Activated CD8-positive, alpha-beta memory T cell treated with anti-CD3 and anti-CD28 coated beads for 48 hours (primary cell): ENCODE results near the gene KIF3C.
"Not testable (repeated sequence)": the region's sequence is repeated elsewhere in the genome, so short reads cannot be mapped to it uniquely, and the experiment has no call there.

Experiments
- DNase-seq, 3 experiments: peaks; one replicate each; pipeline ENCODE4 v3.0.0-alpha.2; 2020; ENCODE audit warnings: low read depth in 2 of 3, low spot score in 2 of 3

The KIF3C gene

DNA sequence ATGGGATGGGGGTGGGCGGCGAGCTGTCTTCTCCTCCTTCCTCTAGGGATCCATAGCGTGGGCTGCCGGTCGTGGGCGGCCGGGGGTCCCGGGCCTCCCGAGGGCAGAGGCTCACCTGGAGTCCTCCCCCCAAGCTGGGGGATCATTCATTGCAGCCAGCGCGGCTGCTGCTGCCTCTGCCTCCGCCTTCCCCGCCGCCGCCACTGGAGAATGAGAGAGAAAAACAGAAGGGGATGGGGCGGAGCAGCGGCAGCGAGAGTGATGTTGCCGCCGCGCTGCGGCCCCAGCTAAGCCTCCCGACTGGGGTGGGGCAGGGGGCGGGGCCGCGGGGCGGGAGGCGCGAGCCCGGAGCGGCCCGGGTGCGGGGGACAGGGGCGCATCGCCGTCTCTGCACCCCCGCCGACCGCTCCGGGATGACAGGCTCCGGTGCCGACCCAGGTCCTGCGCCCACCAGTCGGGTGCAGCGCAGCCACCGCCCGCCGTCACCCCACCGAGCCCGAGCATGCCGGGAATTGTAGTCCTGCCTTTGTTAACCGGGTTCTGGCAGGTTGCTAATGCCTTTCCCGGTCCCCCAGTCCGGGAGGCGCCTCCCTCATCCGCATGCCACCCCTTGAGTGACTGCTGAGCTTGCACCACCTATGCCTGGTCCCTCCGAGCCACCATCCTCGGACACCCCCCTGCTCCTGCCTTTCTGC is at the start of gene KIF3C:
Gene KIF3C (minus strand): TSS at position 225 of the 695 bp plus-strand sequence. CDS start 580 bp downstream, outside the sequence.
- peak; percentile 42 to 47 (median 42) for DNase-seq

- not testable (repeated sequence) for DNase-seq
These were observed 45.8 kb upstream of the KIF3C start for GRCh38 chr2:26028083-26028482.

DNA sequence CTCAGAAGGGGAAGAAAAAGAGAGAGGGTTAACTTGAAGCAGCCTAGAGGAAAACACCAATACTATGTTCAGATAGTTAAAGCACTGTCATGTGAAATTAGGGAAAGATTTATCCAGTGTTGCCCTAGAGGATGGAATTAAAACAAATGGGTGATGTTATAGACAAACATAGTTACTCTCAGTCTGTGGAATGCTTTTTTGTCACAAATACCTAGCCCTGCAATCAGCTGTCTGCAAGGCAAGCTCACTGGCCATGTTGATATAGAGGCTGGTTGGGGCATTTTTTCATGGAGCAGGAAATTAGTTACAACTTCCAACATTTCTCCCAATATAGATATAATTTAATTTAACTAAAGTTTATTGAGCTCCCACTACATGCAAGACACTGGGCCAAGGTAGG is 43.2 kb upstream of the KIF3C start:
- DNase-seq, result no peak

GRCh38 chr2:26024260-26024659 is 42.0 kb upstream of the KIF3C start:
- DNase-seq, result no peak

DNA sequence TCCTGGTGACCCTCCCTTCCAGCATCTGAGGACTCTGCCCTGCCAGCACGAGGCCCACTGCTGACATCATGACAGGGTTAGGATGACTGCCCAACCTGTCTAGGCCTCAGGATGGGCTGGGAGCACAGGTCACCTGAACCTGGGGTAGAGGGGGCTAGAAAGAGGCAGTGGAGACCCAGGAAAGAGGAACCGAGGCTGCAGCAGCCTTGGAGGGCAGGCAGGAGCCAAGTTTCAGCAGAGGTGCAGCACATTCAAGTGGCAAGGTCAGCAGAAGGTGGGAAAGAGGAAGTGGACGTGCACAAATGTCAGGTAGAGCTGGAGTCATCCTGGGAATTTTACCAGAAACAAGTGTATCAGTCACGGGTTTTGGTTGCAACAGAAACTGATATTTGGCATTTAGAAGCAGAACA is 37.9 kb upstream of the KIF3C start:
- DNase-seq, result no peak

- DNase-seq, result peak in 1 of 3 experiments; percentile 10
These were observed 36.1 kb upstream of the KIF3C start for GRCh38 chr2:26018184-26019055.

- no peak for DNase-seq
These were observed 35.3 kb upstream of the KIF3C start for GRCh38 chr2:26017464-26018183.

DNA sequence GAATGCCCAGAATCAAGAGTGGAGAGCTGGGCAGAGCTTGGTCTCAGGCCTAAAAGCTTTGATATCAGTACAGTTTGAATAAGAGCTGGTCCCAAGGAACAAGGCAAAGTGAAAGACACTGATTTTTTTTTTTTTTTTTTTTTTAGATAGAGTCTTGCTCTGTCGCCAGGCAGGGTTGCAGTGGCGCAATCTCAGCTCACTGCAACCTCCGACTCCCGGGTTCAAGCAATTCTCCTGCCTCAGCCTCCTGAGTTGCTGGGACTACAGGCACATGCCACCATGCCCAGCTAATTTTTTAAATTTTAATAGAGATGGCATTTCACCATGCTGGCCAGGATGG is 34.4 kb upstream of the KIF3C start:
- DNase-seq, result not testable (repeated sequence)

DNA sequence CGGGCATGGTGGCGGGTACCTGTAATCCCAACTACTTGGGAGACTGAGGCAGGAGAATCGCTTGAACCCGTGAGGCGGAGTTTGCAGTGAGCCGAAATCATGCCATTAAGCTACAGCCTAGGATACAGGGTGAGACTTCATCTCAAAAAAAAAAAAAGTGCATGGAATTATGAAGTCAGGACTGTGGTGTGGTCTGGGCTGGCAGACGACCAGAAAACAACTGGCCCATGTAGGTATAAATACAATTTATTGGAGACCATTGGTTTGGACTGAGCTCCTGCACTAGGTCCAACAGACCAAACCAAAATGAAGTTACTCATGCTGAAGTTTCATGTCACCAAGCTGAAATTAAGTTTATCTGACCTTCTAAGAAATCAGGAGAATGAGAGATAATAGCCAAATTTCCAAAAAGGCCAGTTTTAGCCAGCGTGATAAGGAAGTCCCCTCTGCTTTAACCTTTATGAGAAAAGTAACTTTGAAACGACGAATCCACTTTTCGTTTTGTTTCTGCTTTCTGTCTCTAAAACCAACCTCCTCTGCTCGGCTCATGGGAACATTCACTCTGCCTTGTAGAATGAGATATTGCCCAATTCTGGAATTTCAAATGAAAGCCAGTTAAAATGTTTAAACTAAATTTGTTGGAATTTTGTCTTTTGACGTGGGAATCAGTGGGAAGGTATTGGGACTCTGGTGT is 33.9 kb upstream of the KIF3C start:
- DNase-seq, result no peak

GRCh38 chr2:26013668-26014067 is 31.4 kb upstream of the KIF3C start:
- no peak for DNase-seq

GRCh38 chr2:26011990-26012856 is 29.9 kb upstream of the KIF3C start:
- no peak for DNase-seq

DNA sequence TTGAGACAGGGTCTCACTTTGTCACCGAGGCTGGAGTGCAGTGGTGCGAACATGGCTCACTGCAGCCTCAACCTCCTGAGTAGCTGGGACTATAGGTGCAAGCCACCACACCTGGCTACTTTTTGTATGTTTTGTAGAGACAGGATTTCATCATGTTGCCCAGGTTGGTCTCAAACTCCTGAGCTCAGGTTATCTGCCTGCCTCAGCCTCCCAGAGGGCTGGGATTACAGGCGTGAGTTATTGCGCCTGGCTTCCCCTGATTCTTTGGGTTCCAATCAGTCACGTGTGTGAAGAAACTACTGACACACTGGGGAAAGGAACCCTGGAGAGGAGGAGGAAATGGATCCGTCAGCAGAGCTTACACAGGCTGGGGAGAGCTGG is 29.3 kb upstream of the KIF3C start:
- no peak for DNase-seq

DNA sequence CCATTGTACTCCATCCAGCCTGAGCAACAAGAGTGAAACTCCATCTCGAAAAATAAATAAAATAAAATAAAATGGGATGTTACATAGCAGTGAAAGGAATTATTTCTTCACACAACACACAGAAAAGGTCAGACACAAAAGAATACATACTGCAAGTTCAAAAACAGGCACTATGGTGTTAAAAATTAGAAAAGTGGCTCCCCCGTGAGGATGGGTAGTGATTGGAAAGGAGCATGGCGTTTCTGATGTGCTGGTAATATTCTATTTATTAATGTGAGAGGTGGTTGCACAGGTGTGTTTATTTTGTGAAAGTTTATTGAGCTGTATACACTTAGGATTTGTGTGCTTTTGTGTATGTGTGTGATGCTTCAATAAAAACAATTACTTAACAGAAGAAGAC is 28.6 kb upstream of the KIF3C start:
- DNase-seq, result no peak

GRCh38 chr2:26009567-26009963 is 27.3 kb upstream of the KIF3C start:
- DNase-seq, result no peak

DNA sequence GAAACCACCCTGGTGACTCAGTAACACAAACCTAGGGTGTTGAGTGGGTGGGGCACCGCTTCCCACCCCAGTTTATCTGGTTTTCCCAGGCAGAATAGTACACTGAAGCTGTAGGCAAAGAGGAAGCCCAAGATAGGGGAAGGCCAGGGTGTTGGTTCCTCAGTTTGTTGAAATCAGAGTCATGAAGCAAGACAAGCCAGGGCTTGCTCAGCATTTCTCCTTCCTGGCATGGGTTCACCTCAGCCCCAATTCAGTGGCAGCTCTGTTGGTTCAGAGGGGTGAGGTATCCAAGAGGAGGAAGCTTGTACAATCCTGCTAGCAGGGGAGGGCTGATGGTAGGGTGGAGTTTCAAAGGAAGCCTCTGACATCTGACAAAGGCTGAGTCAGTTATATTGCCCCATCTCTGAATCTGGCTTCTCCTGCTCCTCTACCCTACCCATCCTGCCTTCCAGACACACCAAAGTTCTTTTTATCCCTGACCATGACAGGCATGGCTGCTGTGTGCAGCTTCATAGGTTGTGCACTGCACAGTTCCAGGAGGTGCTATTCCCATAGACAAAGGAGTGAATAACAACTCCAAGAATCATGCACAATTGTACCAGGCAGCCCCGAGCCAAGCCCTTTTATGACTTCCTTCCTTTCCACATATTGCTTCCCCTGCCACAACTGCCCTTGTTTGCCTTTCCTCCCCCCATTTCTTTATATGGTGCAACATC is 26.7 kb upstream of the KIF3C start:
- DNase-seq, result no peak

DNA sequence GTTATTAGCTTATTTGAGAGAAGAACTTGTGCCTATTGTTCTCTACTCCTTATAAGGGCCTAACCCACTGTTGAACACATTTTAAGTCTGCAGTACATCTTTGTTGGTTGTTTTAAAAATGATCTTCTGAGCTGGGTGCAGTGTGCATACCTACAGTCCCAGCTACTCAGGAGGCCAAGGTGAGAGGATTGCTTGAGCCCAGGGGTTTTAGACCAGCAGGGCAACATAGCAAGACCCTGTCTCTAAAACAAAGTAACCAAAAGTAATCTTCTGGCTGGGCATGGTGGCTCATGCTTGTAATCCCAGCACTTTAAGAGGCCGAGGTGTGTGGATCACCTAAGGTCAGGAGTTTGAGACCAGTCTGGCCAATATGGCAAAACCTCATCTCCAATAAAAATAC is 25.8 kb upstream of the KIF3C start:
- no peak for DNase-seq

DNA sequence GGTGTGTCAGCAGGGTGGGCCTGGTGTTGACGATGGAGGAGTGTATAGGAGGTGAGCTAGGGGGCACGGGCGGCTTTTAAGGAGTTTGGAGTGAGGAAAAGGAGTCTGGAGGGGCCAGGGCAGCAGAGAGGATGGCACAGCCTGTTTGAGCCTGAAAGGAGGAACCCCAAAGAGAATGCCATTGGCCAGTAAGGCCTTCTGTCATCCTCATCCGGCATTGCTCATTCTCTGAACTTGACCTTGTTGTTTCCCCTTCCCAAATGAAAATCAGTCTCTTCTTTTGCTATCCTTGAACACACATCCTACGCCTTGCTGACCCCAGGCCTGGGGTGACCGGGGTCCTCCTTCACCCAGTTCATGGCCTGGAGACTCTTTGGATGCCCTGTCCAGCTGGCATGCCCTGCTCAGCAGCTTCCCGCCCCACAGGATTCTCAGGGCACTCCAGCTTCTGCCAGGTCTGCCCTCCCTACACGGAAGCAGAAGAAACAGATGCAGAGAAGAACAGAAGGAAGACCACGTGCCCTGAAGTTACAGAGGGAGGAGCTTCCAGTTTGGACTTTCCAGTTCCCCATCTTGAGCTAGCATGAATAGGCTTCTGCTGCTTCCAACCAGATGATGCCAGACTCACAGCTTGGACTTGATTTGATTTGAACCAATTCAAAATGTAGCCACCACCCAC is 20.5 kb upstream of the KIF3C start:
- DNase-seq, result no peak

GRCh38 chr2:26001743-26002351 is 19.6 kb upstream of the KIF3C start:
- no peak for DNase-seq
